DND-41 (cell line): ENCODE measurements around the gene CNIH1.

ENCODE experiments used
- CTCF ChIP-seq: IDR thresholded peaks from 2 replicates; pipeline ENCODE4 v1.5.1; 2012; ENCODE audit warnings: borderline replicate concordance, low read length, moderate library complexity, mild to moderate bottlenecking; ENCODE audit not compliant: poor library complexity, severe bottlenecking; ENCODE audit errors: extremely low read depth
- EZH2 ChIP-seq: IDR thresholded peaks from 3 replicates; pipeline ENCODE4 v1.6.1; 2012; ENCODE audit warnings: borderline replicate concordance, low read depth, mild to moderate bottlenecking, moderate library complexity, low read length, inconsistent platforms; ENCODE audit not compliant: severe bottlenecking

- TF ChIP-seq CTCF (no peak), EZH2 (no peak)
Observed at GRCh38 chr14:54435500-54435981, 5.6 kb downstream of the CNIH1 start.
